Hematopoietic multipotent progenitor cell treated with erythropoietin and hydrocortisone succinate and interleukin-3 and kit ligand, for 8 days (in vitro differentiated cells): ENCODE results near the gene MAF.
A peak's percentile ranks its signal among the peaks of the same experiment; 100 is the strongest.

Source experiments
- DNase-seq: peaks from one replicate; pipeline ENCODE4 v3.0.0-alpha.2; 2015

MAF gene

DNA sequence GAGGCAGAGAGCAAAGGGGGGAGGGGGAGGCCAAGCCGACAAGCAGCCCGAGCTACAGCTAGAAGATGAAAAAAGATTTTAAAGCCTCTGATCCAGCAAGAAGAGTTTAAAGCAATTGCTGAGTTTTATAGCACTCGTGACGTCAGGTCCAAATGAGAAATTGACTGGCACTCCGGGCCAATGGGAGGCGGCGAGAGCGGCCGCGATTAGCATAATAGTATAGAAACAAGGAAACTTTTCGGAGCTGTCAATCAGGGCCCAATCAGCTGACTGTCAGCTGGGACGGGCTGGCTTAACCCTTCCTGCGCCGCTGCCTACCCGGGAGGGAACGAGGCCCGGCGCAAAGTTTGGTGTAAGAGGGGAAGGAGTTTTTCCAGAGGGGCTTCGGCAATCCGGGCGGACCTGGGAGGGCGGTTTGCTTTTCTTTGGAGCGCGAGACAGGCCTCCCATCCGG lies at the start of gene MAF:
MAF (minus strand) TSS at position 100 of the 454 bp plus-strand sequence. CDS start 835 bp downstream, outside the sequence.
- peak; percentile 76 for DNase-seq

- DNase-seq: no peak
Measured at GRCh38 chr16:79648826-79649225, 48.3 kb upstream of the MAF start.

DNA sequence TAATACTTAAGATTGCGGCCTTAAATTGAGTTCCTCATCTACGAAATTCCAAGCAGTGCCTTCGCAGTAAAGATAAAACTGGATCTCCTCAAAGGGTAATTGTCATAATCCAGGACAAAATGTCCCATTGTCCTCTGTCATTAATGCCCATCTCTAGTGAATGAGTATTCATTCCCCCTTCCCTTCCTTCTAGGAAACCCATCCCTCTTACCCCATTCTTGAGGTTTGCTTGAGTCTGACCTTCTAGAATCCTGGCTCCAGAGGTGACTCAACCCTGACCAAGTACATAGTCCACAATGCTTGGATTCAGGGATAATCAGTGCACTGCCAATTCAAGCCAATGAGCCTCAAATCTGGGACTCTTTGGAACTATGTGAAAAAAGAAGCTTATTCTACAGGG lies 47.0 kb upstream of the MAF start:
- DNase-seq: no peak

DNA sequence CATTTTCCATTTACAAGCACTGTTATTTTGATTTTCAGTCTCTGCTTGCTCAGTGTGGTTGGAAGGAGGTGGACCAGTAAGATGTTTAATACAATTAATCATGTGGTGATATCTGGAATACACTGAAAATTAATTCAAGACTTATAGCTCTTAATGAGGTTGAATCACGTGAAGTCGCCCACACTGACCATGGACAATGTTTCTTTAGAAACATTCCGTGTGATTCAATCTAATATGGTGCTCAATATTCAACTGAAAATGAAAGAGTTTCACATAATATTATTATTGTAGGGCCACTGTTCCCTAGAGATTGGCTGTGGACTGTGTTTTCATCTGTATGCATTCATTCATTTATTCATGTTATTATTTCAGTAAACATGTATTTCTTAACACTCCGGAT lies 45.2 kb upstream of the MAF start:
- no peak for DNase-seq

GRCh38 chr16:79644971-79645667 lies 44.6 kb upstream of the MAF start:
- no peak for DNase-seq

GRCh38 chr16:79642652-79643051 lies 42.1 kb upstream of the MAF start:
- no peak for DNase-seq

GRCh38 chr16:79640513-79641360 lies 40.2 kb upstream of the MAF start:
- peak; percentile 14 for DNase-seq

GRCh38 chr16:79639576-79640311 lies 39.2 kb upstream of the MAF start:
- DNase-seq: no peak

DNA sequence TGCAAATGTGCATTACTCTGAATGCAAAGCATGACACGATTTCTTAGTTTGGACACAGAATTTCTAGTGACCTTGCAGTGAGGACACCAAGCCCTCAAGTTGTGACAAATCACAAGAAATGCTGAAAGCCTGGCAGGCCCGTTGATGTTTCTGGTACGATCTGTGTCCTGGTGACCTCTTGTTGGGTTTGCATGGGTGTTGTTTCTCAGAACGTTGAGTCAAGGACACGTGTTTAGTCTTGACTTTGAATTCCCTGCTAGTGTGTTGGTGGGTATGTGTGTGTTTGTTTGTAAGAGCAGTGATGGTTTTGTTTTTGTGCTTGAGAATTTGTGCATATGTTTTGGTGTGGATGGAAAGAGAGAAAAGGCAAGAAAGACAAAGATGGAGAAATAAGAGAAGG lies 37.8 kb upstream of the MAF start:
- DNase-seq: no peak

GRCh38 chr16:79635488-79635887 lies 35.0 kb upstream of the MAF start:
- no peak for DNase-seq

DNA sequence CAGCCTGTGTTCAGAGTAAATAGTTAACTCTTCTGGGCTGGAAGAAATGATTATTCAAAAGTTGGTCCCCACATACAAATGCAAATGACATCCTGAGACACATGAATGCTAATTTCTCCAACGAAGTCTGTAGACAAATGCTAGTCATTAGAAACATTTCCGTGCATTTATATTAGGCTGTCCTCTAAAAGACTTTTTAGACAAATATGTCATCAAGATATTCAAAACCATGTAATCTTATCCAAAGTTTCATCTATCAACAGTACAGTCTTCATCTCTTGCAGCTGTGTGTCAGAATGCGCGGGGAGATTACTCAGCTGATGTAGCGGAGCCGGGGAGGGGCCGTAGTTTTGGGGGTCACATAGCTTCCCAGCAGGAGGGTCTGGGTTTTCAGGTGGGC lies 33.8 kb upstream of the MAF start:
- no peak for DNase-seq

DNA sequence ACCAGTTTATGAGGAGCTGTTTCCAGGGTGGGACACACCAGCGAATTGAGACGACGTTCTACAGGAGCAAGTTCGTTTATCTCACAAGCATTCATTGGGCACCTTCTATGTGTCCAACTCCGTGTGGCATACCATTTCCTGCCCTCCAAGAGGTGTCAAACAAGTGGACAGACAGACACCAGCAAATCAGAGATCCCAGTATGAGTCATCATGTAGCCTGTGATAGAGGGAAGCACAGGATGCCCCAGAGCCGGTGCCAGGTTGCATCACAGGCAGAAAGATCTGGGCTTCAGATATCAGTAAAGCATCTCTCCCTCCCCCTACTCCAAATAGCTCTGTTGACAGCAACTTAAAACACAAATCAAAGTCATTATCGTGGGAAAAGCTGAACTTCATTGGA lies 31.8 kb upstream of the MAF start:
- DNase-seq: no peak

DNA sequence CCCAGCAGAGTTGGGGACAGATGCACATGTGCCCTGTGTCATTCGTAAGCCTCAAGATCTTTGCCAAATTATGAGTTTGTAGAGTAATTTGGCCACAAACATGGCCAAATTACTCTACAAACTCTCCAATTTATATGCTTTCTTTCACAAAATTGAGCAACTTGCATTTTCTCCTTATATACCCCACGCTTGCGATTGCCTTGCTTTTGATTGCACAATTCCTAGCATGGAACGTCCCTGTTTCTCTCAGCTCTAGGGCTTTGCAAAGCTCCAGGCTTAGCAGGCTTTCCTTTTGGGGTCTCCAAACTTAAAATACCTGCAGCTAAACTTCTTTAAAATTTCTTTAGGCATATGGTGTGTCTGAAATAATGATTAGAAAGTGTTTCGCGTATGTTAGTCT lies 28.5 kb upstream of the MAF start:
- DNase-seq: no peak

DNA sequence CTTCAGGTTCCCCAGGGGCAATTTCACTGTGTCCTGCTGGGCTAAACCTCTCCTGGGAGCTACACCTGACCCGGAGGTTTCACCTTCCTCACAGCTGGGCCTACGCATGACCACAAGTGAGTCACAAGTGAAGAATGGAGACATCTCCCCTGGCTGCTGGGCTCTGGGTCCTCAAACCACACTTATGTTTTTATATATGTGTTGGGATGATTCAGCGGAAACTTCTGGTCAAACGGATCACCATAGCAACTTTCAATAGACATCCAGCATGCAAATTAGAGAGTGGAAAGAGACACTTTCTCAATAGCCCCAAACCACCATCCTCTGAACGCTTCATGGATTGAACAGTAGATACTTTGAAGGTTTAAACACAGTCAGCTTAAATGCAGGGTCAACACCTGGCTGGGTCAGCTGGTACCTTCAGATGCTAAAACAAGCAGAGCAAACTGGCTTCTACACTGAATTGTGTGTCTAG lies 28.0 kb upstream of the MAF start:
- DNase-seq: peak; percentile 3

GRCh38 chr16:79627092-79627491 lies 26.6 kb upstream of the MAF start:
- DNase-seq: no peak

DNA sequence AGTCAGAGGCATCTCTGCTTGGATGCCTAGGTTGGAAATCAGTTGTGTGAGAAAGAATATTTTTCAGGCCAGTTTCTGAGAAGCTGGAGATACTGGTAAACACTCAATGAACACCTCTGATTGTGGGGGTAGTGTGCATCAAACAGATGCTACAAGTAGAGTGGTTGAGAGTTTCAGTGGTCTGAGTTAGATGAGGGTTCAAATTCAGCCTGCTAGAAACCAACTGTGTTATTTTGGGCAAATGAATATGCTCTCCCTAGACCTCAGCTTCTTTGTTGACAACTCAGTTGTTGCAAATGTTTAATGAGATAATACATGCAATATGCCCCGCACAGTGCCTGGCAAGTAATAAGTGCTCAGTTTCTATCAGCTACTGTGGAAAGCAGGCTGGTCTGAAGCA lies 25.2 kb upstream of the MAF start:
- no peak for DNase-seq

- DNase-seq: no peak
Measured at GRCh38 chr16:79623824-79624223, 23.3 kb upstream of the MAF start.

- DNase-seq: no peak
Measured at GRCh38 chr16:79623062-79623461, 22.5 kb upstream of the MAF start.

DNA sequence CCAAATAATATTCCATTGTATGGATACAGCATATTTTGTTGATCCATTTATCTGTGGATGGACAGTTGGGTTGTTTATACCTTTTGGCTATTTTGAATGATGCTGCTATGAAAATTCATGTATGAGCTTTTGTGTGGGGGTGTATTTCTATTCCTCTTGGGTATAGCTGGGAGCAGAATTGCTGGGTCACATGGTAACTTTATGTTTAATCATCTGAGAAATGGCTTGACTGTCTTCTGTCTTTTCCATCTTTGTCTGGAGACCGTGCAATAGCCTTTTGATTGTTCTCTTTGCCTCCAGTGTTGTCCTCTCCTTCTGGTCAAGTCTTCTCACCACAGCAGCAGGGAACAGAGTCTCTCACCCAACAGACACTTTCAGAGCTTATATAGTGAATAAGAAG lies 20.5 kb upstream of the MAF start:
- no peak for DNase-seq

DNA sequence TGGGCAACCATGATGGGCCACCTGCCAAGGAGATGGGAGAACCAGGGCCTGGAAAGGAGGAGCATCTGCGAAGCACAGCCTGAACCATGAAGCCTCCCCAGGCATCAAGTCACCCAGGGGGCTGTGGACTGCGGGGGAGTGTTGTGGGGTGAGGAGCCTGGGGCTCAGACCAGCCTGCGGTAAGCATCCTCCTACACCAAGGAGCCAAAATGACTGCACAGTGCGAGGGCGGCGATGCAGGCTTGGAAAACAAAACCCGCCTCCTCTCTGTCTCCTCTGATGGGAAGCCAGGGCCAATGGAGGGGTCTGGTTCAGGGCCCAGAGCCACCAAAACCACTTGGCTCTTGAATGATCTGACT lies 18.1 kb upstream of the MAF start:
- DNase-seq: no peak

DNA sequence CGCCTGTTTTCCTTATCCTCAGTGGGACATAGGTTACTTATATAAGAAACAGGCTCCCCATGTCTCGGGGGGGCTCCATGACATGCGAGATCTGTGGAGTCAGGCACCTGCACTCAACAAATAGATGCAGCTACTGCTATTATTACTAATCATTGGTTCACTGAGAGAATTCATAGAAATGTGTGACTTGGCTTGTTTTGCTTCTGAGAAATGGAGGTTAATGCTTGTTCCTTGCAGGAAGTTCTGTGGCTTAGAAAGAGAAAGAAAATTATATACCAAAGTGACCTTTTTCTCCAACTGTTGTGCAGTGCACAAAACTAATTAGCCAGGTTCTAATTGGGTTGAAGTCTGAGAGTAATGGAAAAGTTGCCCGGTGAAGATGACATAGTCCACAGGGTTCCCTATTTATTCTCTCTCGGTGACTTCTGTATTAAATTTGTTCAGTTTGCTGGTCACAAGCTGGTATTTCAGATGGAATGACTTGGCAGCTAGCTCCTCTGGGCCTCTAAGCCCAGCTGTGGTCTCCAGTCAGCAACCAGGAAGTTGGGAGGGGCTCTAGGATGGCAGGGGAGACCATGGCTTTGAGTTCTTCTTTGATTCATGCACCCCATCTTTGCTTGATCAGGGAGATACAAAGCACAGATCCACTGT lies 17.6 kb upstream of the MAF start:
- no peak for DNase-seq

GRCh38 chr16:79613009-79613408 lies 12.5 kb upstream of the MAF start:
- no peak for DNase-seq

GRCh38 chr16:79612207-79612606 lies 11.7 kb upstream of the MAF start:
- DNase-seq: no peak
